HCEC 1CT (cell line): ENCODE data around the gene EDDM13.
"Not testable (repeated sequence)": the region's sequence is repeated elsewhere in the genome, so short reads cannot be mapped to it uniquely, and the experiment has no call there.

ENCODE experiments used
- DNase-seq: peaks from one replicate; pipeline ENCODE4 v3.0.0-alpha.2; 2017

EDDM13 gene

GRCh38 chr19:56295531-56296455 is 23.2 kb downstream of the EDDM13 start:
- DNase-seq = no peak

- DNase-seq = no peak
Observed at GRCh38 chr19:56297010-56297409, 24.5 kb downstream of the EDDM13 start.

- DNase-seq = no peak
Observed at GRCh38 chr19:56299688-56300087, 27.1 kb downstream of the EDDM13 start.

GRCh38 chr19:56301155-56301554 is 28.6 kb downstream of the EDDM13 start:
- no peak for DNase-seq

- no peak for DNase-seq
Observed at GRCh38 chr19:56301886-56302620, 29.5 kb downstream of the EDDM13 start.

- no peak for DNase-seq
Observed at GRCh38 chr19:56304243-56304642, 31.7 kb downstream of the EDDM13 start.

GRCh38 chr19:56306016-56306415 is 33.5 kb downstream of the EDDM13 start:
- no peak for DNase-seq

- DNase-seq = not testable (repeated sequence)
Observed at GRCh38 chr19:56307062-56307461, 34.5 kb downstream of the EDDM13 start.

GRCh38 chr19:56308792-56309191 is 36.2 kb downstream of the EDDM13 start:
- DNase-seq = no peak

- DNase-seq = peak; percentile 13
Observed at GRCh38 chr19:56309511-56310185, 37.1 kb downstream of the EDDM13 start.

GRCh38 chr19:56310462-56310861 is 37.9 kb downstream of the EDDM13 start:
- no peak for DNase-seq

GRCh38 chr19:56312342-56312741 is 39.8 kb downstream of the EDDM13 start:
- no peak for DNase-seq

- no peak for DNase-seq
Observed at GRCh38 chr19:56312787-56313657, 40.5 kb downstream of the EDDM13 start.

GRCh38 chr19:56314018-56314380 is 41.5 kb downstream of the EDDM13 start:
- peak; percentile 3 for DNase-seq

- DNase-seq = peak; percentile 89
Observed at GRCh38 chr19:56314381-56315076, 42.0 kb downstream of the EDDM13 start, which contains the start of gene ZSCAN5A. TSS of gene ZSCAN5A (minus strand) at chr19:56314839. CDS start at chr19:56225046, 89,793 bp downstream.

GRCh38 chr19:56315077-56315828 is 42.7 kb downstream of the EDDM13 start:
- DNase-seq = peak; percentile 96

GRCh38 chr19:56316728-56317127 is 44.2 kb downstream of the EDDM13 start:
- no peak for DNase-seq

GRCh38 chr19:56317749-56318148 is 45.2 kb downstream of the EDDM13 start:
- DNase-seq = no peak

- no peak for DNase-seq
Observed at GRCh38 chr19:56319991-56320390, 47.4 kb downstream of the EDDM13 start.

GRCh38 chr19:56321254-56321988 is 48.9 kb downstream of the EDDM13 start:
- no peak for DNase-seq
